ENCODE measurements around the gene HUS1. TPM values are rescaled to one million over a fixed set of nuclear protein-coding genes. Genes with fewer than 3 reads are reported as not detected.

Gene HUS1
- total and polyA plus RNA-seq, 2 of the 8 experiments (the other 6 are each of a cell fraction or from before 2014, with no cell fraction given): 15.0 to 33.0 TPM

DNA sequence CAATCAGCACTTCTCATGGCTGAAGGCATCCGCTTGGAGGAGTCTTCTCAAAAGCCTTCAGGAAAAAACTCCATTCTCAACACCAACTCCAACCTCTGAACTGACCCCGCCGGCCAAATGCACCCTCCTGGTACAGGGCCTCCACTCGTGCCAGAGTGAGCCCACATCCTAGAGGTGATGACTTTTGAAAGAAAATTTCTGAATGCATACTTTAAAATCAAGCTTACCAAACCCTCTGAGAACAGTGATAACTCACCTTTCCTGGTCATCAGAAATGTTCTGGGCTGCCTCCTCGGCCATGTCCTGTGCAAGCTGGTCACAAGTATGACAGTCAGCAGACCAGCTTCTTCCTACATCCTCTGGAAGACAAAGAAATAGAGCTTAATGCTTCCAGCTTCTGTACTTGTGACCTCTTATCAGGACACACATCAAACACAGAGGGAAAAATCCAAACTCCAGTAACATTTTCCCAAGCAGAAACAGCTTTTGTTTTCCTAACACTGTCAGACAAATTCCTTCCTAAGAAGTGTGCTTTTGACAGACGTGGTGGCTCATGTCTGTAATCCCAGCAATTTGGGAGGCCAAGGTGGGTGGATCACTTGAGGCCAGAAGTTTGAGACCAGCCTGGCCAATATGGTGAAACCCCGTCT, 31.1 kb downstream of the HUS1 start, which contains the start of gene PKD1L1:
Gene PKD1L1, minus strand, starts transcription at position 326 of the 650 bp plus-strand sequence. Its CDS starts 26 bp downstream, at position 300.
- Histone ChIP-seq H4K20me1 (replicated peaks in 1 of 2; ENCODE audit: control insufficient read depth in 1 of 2, insufficient read depth in 2 of 2, low read length in 2 of 2) (peaks cover 0 to 3% of the 10 kb centered on the region in 2 experiments), H3K56ac (replicated peaks; ENCODE audit: insufficient read length, low read depth, low read length) (no peak within 1 kb of the TSS), H3K9me3 (ENCODE audit: insufficient read depth in 2 of 2, low read depth in 1 of 2, low read length in 1 of 2) (no peaks in the 10 kb centered on the region), H3K27ac (ENCODE audit: low read depth, low read length) (no peak within 1 kb of the TSS), H2BK120ac (replicated peaks; ENCODE audit: low read depth, low read length) (no peak within 1 kb of the TSS), H4K5ac (ENCODE audit: insufficient read length, low read depth, low read length) (no peak within 1 kb of the TSS), H3K79me1 (ENCODE audit: low read depth, low read length) (no peaks in the 10 kb centered on the region), H3K9ac (replicated peaks in 1 of 4; ENCODE audit: extremely low read depth in 1 of 4, low read depth in 3 of 4, low read length in 3 of 4) (no peak within 1 kb of the TSS), H3K4me1 (replicated peaks in 1 of 4; ENCODE audit: control insufficient read depth in 3 of 4, insufficient read depth in 4 of 4, low read length in 3 of 4) (peaks cover 0 to 4% (median 0%) of the 10 kb centered on the region in 4 experiments; a peak in 2 of 7 replicates), H3K4ac (replicated peaks; ENCODE audit: insufficient read length, low read depth, low read length) (no peak within 1 kb of the TSS), H3K18ac (ENCODE audit: extremely low read depth, low read length) (no peak within 1 kb of the TSS), H4K91ac (replicated peaks; ENCODE audit: insufficient read length, low read length) (no peak within 1 kb of the TSS), H2BK20ac (ENCODE audit: low read length) (no peak within 1 kb of the TSS), H3K23ac (ENCODE audit: insufficient read length) (no peak within 1 kb of the TSS), H2AK5ac (ENCODE audit: low read depth, low read length) (no peak within 1 kb of the TSS), H3K23me2 (ENCODE audit: low read depth, low read length) (peaks cover 5% of the 10 kb centered on the region; the same call in 1 of the 2 replicates), H3K79me2 (ENCODE audit: control insufficient read depth in 1 of 2, insufficient read depth in 2 of 2, low read length in 2 of 2) (no peaks in the 10 kb centered on the region), H3K4me3 (ENCODE audit: extremely low read depth in 1 of 4, insufficient read depth in 2 of 4, low read depth in 3 of 4, low read length in 4 of 4) (no peak within 1 kb of the TSS), H3K14ac (ENCODE audit: insufficient read length) (no peak within 1 kb of the TSS), H2BK15ac (ENCODE audit: low read length) (no peak within 1 kb of the TSS; the same call in 1 of the 2 replicates), H2BK5ac (ENCODE audit: low read depth, low read length) (no peak within 1 kb of the TSS), H2BK12ac (ENCODE audit: low read depth, low read length) (no peak within 1 kb of the TSS), H3K36me3 (ENCODE audit: control insufficient read depth in 2 of 4, insufficient read depth in 4 of 4, low read length in 3 of 4) (no peaks in the 10 kb centered on the region), H2AFZ (ENCODE audit: low read length) (no peak within 1 kb of the TSS), H3K4me2 (ENCODE audit: insufficient read depth in 1 of 2, low read depth in 2 of 2, low read length in 2 of 2) (no peak within 1 kb of the TSS), H3K27me3 (replicated peaks in 1 of 4; ENCODE audit: control insufficient read depth in 3 of 4, extremely low read depth in 1 of 4, insufficient read depth in 3 of 4, low read length in 3 of 4) (no peaks in the 10 kb centered on the region), H4K8ac (ENCODE audit: extremely low read depth, insufficient read depth, low read length) (no peak within 1 kb of the TSS)
- POLR2A ChIA-PET (ENCODE audit: partially characterized antibody): interaction anchor here (1.5 kb wide), 1 partner anchor 21 kb away, joined by 5 read pairs; no protein-coding TSS in a partner anchor
- CTCF ChIA-PET (ENCODE audit: partially characterized antibody): interaction anchor here (0.7 to 6.8 kb wide), 9 partner anchors 9 to 1162 kb away, joined by 3 to 34 read pairs (median 6); no protein-coding TSS in a partner anchor
- FAIRE-seq (no peak), DNase-seq (ENCODE audit: low read depth in 1 of 2, low spot score in 2 of 2) (no peak)
- 89% methylated on average over 7 of the region's 7 CpGs; no CpG with 5 or more reads in 1 of the 2 experiments for WGBS, 2 experiments (ENCODE audit: extremely low coverage in 1 of 2, insufficient coverage in 1 of 2, insufficient read length in 1 of 2, insufficient replicate concordance in 2 of 2, low coverage in 1 of 2, low lambda C conversion rate in 2 of 2, missing lambda C conversion rate in 1 of 2)
- TF ChIP-seq POU5F1 (IDR thresholded peaks at IDR 0.05; ENCODE audit: low read depth, low read length): no peak
- no peak for TF ChIP-seq KDM4A (IDR thresholded peaks at IDR 0.05; ENCODE audit: low read depth, low read length, severe bottlenecking)
- TF ChIP-seq TBP (IDR thresholded peaks at IDR 0.05; ENCODE audit: low read depth, low read length): no peak
- TF ChIP-seq EZH2 (IDR thresholded peaks at IDR 0.05; ENCODE audit: low read depth, low read length, severe bottlenecking): no peak
- TF ChIP-seq, protein P1, sequence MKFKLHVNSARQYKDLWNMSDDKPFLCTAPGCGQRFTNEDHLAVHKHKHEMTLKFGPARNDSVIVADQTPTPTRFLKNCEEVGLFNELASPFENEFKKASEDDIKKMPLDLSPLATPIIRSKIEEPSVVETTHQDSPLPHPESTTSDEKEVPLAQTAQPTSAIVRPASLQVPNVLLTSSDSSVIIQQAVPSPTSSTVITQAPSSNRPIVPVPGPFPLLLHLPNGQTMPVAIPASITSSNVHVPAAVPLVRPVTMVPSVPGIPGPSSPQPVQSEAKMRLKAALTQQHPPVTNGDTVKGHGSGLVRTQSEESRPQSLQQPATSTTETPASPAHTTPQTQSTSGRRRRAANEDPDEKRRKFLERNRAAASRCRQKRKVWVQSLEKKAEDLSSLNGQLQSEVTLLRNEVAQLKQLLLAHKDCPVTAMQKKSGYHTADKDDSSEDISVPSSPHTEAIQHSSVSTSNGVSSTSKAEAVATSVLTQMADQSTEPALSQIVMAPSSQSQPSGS (IDR thresholded peaks at IDR 0.05; ENCODE audit: low read length): no peak
- no peak for TF ChIP-seq YY1 (IDR thresholded peaks at IDR 0.05; ENCODE audit: low read depth, low read length)
- no peak for TF ChIP-seq KDM1A (IDR thresholded peaks at IDR 0.05; ENCODE audit: borderline replicate concordance, low read length)
- TF ChIP-seq, protein P2, sequence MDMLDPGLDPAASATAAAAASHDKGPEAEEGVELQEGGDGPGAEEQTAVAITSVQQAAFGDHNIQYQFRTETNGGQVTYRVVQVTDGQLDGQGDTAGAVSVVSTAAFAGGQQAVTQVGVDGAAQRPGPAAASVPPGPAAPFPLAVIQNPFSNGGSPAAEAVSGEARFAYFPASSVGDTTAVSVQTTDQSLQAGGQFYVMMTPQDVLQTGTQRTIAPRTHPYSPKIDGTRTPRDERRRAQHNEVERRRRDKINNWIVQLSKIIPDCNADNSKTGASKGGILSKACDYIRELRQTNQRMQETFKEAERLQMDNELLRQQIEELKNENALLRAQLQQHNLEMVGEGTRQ (IDR thresholded peaks at IDR 0.05; ENCODE audit: low read length): no peak
- no peak for TF ChIP-seq SIN3A (conservative IDR thresholded peaks at IDR 0.05 in 1 of 2, IDR thresholded peaks at IDR 0.05 in 1 of 2; ENCODE audit: low read depth in 1 of 2, low read length in 2 of 2)
- no peak for TF ChIP-seq SIRT6 (IDR thresholded peaks at IDR 0.05; ENCODE audit: low read length)
